ENCODE data around the gene GXYLT1. TPM values are rescaled to one million over a fixed set of nuclear protein-coding genes. Genes with fewer than 3 reads are reported as not detected.

GXYLT1 gene
- polyA plus RNA-seq, 1 experiment = 3.8 TPM

DNA sequence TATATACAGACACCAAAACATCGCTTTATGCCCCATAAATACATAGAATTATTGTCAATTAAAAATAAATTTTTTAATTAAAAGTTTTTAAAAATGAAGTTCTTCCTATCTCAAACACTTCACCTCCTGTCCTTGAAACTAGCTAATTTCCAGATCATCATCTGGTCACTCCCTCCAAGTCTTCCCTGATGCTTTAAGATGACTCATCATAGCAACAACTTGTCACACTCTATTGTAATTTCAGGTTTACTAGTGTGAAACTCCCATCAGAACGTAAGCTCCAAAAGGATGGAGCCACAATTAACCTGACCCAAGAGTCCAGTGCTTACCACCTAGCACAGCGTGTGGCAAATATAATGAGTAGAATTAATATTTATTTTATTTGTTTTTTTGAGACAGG, 16.3 kb downstream of the GXYLT1 start:
- no peak for DNase-seq (ENCODE audit: low read depth)
- no peaks in the 10 kb centered on the region for H3K36me3 ChIP-seq (ENCODE audit: control insufficient read depth, insufficient read depth, low read length)
- ChIA-PET CTCF (interaction anchor here (0.8 to 1.9 kb wide), 6 partner anchors 9 to 1153 kb away, joined by 3 to 5 read pairs (median 4); no protein-coding TSS in a partner anchor), POLR2A (no interaction called here)
- TF ChIP-seq, protein P1, sequence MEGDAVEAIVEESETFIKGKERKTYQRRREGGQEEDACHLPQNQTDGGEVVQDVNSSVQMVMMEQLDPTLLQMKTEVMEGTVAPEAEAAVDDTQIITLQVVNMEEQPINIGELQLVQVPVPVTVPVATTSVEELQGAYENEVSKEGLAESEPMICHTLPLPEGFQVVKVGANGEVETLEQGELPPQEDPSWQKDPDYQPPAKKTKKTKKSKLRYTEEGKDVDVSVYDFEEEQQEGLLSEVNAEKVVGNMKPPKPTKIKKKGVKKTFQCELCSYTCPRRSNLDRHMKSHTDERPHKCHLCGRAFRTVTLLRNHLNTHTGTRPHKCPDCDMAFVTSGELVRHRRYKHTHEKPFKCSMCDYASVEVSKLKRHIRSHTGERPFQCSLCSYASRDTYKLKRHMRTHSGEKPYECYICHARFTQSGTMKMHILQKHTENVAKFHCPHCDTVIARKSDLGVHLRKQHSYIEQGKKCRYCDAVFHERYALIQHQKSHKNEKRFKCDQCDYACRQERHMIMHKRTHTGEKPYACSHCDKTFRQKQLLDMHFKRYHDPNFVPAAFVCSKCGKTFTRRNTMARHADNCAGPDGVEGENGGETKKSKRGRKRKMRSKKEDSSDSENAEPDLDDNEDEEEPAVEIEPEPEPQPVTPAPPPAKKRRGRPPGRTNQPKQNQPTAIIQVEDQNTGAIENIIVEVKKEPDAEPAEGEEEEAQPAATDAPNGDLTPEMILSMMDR (IDR thresholded peaks at IDR 0.05; ENCODE audit: insufficient read depth, low read depth, low read length) = no peak
- no peaks in the 10 kb centered on the region for H3K27me3 ChIP-seq (ENCODE audit: control insufficient read depth, insufficient read depth, low read length)
- H3K4me3 ChIP-seq (ENCODE audit: low read depth, low read length) = no peak overlapping the region

DNA sequence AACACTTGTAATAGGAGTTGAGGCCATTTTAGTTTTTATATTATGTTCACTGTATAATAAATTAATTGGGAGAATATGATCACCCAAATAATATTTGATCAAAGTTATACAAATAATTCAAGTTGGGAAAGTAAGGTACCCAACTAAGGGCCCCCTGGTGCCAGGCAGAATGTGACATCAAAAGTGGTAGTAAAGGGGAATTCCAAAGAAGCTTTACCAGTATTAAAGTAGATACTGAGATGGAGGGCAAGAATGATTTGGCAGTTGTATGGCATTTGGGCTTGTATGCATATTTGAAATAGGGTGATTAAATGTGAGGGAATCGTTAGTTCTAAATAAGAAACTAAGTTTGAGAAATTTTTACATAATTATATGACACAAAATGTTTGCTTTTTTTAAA, 17.7 kb downstream of the GXYLT1 start:
- Histone ChIP-seq H3K36me3 (ENCODE audit: control insufficient read depth, insufficient read depth, low read length) (no peaks in the 10 kb centered on the region), H3K27me3 (ENCODE audit: control insufficient read depth, insufficient read depth, low read length) (no peaks in the 10 kb centered on the region), H3K4me3 (ENCODE audit: low read depth, low read length) (no peak overlapping the region)
- POLR2A ChIA-PET = no interaction called here
- no peak for DNase-seq (ENCODE audit: low read depth)
- TF ChIP-seq, protein P1 (IDR thresholded peaks at IDR 0.05; ENCODE audit: insufficient read depth, low read depth, low read length) = no peak
- CTCF ChIA-PET = no interaction called here

DNA sequence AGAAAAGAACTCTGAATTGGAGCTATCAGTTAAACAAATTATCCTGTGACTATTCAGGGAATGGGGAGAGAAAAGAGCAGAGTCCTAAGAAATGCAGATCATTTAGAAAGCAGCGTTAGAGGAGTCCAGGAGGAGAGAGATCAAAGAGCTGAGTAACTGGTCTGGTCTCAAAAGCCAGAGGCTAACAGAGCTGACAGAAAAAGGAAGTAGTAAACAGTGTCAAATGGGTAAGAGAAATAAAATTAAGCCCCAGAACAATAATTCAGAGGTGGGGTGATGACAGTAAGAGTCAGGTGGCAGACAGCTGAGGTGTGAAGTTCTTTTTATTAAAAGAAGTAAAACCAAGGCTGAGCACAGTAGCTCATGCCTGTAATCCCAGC, 19.3 kb downstream of the GXYLT1 start:
- CTCF ChIA-PET = interaction anchor here (1.6 kb wide), 1 partner anchor 206 kb away, joined by 4 read pairs; no protein-coding TSS in a partner anchor

DNA sequence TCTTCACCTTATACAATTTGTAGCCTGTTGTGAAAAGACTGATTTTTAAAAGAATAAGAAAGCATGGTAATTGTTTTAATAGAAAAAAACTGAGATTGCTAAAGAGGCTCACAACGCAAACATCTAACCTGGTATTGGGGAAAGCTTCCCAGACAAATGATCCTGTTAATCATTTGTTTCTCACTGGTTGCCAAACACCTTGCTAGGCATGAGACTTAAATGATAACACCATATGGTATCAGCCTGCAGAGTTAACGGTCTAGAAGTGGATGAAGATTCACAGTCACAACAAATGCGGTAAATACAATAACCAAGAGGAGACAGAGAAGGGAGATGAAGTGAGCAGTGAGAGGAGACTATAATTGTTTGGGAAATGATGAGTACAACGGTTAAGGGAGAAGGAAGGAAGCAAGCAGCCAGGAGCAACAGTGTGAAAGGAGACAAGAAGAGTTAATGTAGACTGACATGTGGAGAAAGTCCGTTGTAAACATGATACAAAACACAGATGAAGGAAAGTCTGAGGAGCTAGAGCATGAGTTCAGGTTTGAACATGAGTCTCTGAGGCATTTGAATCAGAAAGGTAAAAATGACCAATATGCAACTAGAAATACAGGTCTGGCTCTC, 19.8 kb downstream of the GXYLT1 start:
- POLR2A ChIA-PET = no interaction called here
- no peaks in the 10 kb centered on the region for H3K27me3 ChIP-seq (ENCODE audit: control insufficient read depth, insufficient read depth, low read length)
- TF ChIP-seq, protein P1 (IDR thresholded peaks at IDR 0.05; ENCODE audit: insufficient read depth, low read depth, low read length) = no peak
- DNase-seq (ENCODE audit: low read depth) = no peak
- CTCF ChIA-PET = interaction anchor here (1.6 kb wide), 1 partner anchor 207 kb away, joined by 4 read pairs; no protein-coding TSS in a partner anchor
- H3K4me3 ChIP-seq (ENCODE audit: low read depth, low read length) = no peak overlapping the region
- no peaks in the 10 kb centered on the region for H3K36me3 ChIP-seq (ENCODE audit: control insufficient read depth, insufficient read depth, low read length)

More for the DNA sequence above, 19.3 kb downstream of the GXYLT1 start:
- Histone ChIP-seq H3K36me3 (ENCODE audit: control insufficient read depth, insufficient read depth, low read length) (no peaks in the 10 kb centered on the region), H3K4me3 (ENCODE audit: low read depth, low read length) (no peak overlapping the region), H3K27me3 (ENCODE audit: control insufficient read depth, insufficient read depth, low read length) (no peaks in the 10 kb centered on the region)
- POLR2A ChIA-PET = no interaction called here
- no peak for DNase-seq (ENCODE audit: low read depth)
- TF ChIP-seq, protein P1 (IDR thresholded peaks at IDR 0.05; ENCODE audit: insufficient read depth, low read depth, low read length) = no peak

DNA sequence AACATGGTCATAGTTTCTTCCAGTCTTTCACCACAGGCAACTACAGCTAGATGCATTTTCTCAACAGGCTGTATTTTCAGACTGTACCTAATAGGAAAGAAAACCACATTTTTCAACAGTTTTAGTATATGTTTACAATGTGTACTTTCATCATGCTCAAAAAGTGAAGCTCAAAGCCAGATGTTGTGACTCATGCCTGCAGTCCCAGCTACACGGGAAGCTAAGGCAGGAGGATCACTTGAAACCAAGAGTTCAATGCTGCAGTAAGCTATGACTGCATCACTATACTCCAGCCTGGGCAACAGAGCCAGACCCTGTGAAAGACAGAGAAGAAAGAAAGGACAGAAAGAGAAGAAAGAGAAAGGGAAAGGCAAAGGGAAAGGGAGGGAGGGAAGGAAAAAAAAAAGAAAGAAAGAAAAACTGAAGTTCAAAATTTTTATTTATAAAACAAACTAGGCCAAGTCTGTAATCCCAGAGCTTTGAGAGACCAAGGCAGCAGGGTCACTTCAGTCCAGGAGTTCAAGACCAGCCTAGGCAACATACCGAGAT, 25.5 kb downstream of the GXYLT1 start:
- ChIA-PET CTCF (interaction anchor here (0.8 to 1.3 kb wide), 2 partner anchors 9 to 363 kb away, joined by 3 to 4 read pairs; no protein-coding TSS in a partner anchor), POLR2A (no interaction called here)
- TF ChIP-seq, protein P1 (IDR thresholded peaks at IDR 0.05; ENCODE audit: insufficient read depth, low read depth, low read length) = no peak
- peak; percentile 70 for DNase-seq (ENCODE audit: low read depth)
- Histone ChIP-seq H3K36me3 (ENCODE audit: control insufficient read depth, insufficient read depth, low read length) (no peaks in the 10 kb centered on the region), H3K27me3 (ENCODE audit: control insufficient read depth, insufficient read depth, low read length) (no peaks in the 10 kb centered on the region), H3K4me3 (ENCODE audit: low read depth, low read length) (no peak overlapping the region)

Data from BJ (cell line).